Testis (tissue), 3 donors: ENCODE data around the gene DLG2. TPM values are rescaled to one million over a fixed set of nuclear protein-coding genes. Genes with fewer than 3 reads are reported as not detected.

ENCODE experiments used
- DNase-seq: peaks from one replicate; pipeline ENCODE4 v3.0.0-alpha.2; 2019
- H3K27ac ChIP-seq, 2 donors: fragments of 200-600 bp; sonication (generic); one replicate each; pipeline ENCODE4 v1.5.1; 2019
- H3K27me3 ChIP-seq: fragments of 200-600 bp; sonication (generic); one replicate; pipeline ENCODE4 v1.5.1; 2019
- H3K36me3 ChIP-seq: fragments of 200-600 bp; sonication (generic); one replicate; pipeline ENCODE4 v1.5.1; 2017; ENCODE audit warnings: low read depth; ENCODE audit errors: missing control alignments
- H3K4me1 ChIP-seq: fragments of 200-600 bp; sonication (generic); one replicate; pipeline ENCODE4 v1.5.1; 2019
- H3K4me3 ChIP-seq, 2 donors: fragments of 200-600 bp; sonication (generic); one replicate each; pipeline ENCODE4 v1.5.1; 2017 to 2019
- H3K9me3 ChIP-seq: fragments of 200-600 bp; sonication (generic); one replicate; pipeline ENCODE4 v1.5.1; 2017
- POLR2A ChIP-seq: fragments of 450-650 bp; IDR thresholded peaks from one replicate; pipeline ENCODE4 v1.6.1; 2017; ENCODE audit warnings: antibody characterized with exemption, mild to moderate bottlenecking, moderate library complexity
- WGBS, 2 donors: methylation state at CpG; one replicate each; pipeline ENCODE4 v1.1.5; 2018; 5-methylcytosine and 5-hydroxymethylcytosine counted together
- intact Hi-C: fragments of 100-400 bp; cut with DNase I; formaldehyde crosslinking; loops from one replicate; pipeline ENCODE4 v1.15.1; 2023; ENCODE audit warnings: low total_unique reads
- polyA plus RNA-seq: library from polyadenylated mRNA; stranded (reverse); fragments of 350-450 nt; fragmentation: Illumina TruSeq; extraction: RNeasy Lipid Tissue Mini Kit (QIAGEN cat#74804); gene quantifications from one replicate; pipeline ENCODE4 v1.2.3, GENCODE V29; 2014; ENCODE audit warnings: low read depth, low replicate concordance; ENCODE audit not compliant: insufficient read depth
- total RNA-seq, 2 donors: library from RNA; depleted of rRNA; stranded (reverse); fragments of >200 nt; gene quantifications; one replicate each; pipeline ENCODE4 v1.2.3, GENCODE V29; 2016
- TF ChIP-seq, protein P1 (sequence below), 3 experiments: fragments of 450-650 bp in 2 of 3; fragments of 200-600 bp in 1 of 3; sonication (generic) in 1 of 3; IDR thresholded peaks; one replicate each; pipeline ENCODE4 v1.5.1; 2016 to 2019; ENCODE audit warnings: antibody characterized with exemption in 3 of 3, mild to moderate bottlenecking in 2 of 3, moderate library complexity in 1 of 3

DLG2 gene
- total and polyA plus RNA-seq, 3 donors from 2014 or later = 13.8 to 23.0 (median 14.1) TPM

DNA sequence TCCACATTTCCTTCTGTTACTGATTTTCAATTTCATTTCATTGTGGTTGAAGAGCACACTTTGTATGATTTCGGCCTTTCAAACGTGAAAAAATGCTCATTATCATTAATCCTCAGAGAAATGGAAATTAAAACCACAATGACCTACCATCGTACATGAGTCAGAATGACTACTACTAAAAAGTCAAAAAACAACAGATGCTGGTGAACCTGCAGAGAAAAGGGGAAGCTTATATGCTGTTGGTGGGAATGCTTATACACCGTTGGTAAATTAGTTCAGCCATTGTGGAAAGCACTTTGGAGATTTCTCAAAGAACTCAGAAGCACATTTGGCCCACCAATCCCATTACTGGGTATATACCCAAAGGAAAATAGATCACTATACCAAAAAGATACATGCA is 57.6 kb downstream of the DLG2 start:
- no peaks in the 10 kb centered on the region for H3K27me3 ChIP-seq
- WGBS, 2 donors = 88 to 95% methylated on average over 4 of the region's 4 CpGs
- no peak for DNase-seq
- no peaks in the 10 kb centered on the region for H3K36me3 ChIP-seq
- no peak overlapping the region for H3K4me3 ChIP-seq
- no peak overlapping the region for H3K27ac ChIP-seq
- TF ChIP-seq, protein P1, sequence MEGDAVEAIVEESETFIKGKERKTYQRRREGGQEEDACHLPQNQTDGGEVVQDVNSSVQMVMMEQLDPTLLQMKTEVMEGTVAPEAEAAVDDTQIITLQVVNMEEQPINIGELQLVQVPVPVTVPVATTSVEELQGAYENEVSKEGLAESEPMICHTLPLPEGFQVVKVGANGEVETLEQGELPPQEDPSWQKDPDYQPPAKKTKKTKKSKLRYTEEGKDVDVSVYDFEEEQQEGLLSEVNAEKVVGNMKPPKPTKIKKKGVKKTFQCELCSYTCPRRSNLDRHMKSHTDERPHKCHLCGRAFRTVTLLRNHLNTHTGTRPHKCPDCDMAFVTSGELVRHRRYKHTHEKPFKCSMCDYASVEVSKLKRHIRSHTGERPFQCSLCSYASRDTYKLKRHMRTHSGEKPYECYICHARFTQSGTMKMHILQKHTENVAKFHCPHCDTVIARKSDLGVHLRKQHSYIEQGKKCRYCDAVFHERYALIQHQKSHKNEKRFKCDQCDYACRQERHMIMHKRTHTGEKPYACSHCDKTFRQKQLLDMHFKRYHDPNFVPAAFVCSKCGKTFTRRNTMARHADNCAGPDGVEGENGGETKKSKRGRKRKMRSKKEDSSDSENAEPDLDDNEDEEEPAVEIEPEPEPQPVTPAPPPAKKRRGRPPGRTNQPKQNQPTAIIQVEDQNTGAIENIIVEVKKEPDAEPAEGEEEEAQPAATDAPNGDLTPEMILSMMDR (IDR thresholded peaks at IDR 0.05) = no peak
- TF ChIP-seq POLR2A = no peak
- no peaks in the 10 kb centered on the region for H3K4me1 ChIP-seq
- intact Hi-C loops = no loop called here
- no peaks in the 10 kb centered on the region for H3K9me3 ChIP-seq

DNA sequence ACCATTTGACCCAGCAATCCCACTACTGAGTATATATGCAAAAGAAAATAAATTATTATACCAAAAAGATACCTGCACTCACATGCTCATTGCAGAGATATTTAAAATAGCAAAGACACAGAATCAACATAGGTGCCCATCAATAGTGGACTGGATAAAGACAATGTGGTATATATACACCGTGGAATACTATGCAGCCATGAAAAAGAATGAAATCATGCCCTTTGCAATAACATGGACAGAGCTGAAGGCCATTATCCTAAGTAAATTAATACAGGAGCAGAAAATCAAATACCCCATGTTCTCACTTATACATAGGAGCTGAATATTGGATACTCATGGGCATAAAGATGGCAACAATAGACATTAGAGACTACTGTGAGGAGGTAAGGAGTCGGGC is 68.7 kb downstream of the DLG2 start:
- DNase-seq = no peak
- TF ChIP-seq POLR2A = no peak
- TF ChIP-seq, protein P1 (IDR thresholded peaks at IDR 0.05) = no peak
- Histone ChIP-seq H3K27me3 (no peaks in the 10 kb centered on the region), H3K4me3 (no peak overlapping the region), H3K4me1 (no peaks in the 10 kb centered on the region), H3K36me3 (no peaks in the 10 kb centered on the region), H3K27ac (no peak overlapping the region), H3K9me3 (no peaks in the 10 kb centered on the region)
- 93 to 94% methylated on average over 2 of the region's 2 CpGs for WGBS, 2 donors
- intact Hi-C loops = no loop called here

DNA sequence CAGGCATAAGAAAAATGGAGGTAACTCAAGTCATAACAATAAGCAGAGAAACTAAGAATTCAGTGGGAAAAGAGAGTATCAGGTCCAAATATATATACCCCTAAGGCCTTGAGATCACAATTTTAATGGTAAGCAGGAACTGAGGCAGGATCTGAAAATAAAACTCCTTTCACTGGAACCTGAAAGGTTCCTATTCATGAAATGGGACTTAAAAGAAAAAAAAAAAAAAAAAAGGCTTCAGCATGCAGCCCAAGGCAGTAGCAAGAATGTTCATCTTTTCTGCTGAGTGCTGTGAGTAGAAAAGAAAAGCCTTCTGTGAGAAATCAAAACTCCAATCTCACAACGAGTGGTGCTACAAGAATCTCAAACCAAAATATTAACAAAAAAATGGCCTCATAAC is 75.3 kb downstream of the DLG2 start:
- WGBS, 2 donors = 71 to 82% methylated on average over 1 of the region's 1 CpG
- TF ChIP-seq, protein P1 (IDR thresholded peaks at IDR 0.05) = no peak
- no peak for TF ChIP-seq POLR2A

DNA sequence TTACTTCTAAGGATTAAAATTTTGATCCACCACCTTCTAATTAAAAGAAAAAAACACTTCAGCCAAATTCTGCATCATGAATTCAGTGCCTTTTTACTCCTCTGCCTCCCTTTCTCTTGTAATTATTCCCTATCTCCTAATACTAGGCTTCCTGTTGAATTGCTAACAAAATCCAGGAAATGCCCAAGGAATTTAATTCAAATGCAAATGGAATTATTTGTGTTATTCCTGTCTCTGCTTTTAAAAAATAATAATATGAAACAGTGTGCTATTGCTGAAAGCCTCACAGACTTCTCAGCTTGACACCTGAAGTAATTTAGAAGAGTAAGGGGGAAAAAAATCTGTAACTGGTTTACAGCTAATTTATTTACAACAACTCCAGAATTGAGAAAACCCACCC is 85.5 kb downstream of the DLG2 start:
- no peaks in the 10 kb centered on the region for H3K9me3 ChIP-seq
- peaks cover 4% of the 10 kb centered on the region for H3K4me1 ChIP-seq
- DNase-seq = no peak
- no peak overlapping the region for H3K4me3 ChIP-seq
- H3K36me3 ChIP-seq = no peaks in the 10 kb centered on the region
- H3K27ac ChIP-seq = no peak overlapping the region
- no peaks in the 10 kb centered on the region for H3K27me3 ChIP-seq
- intact Hi-C loops = no loop called here
- no peak for TF ChIP-seq POLR2A
- TF ChIP-seq, protein P1 (IDR thresholded peaks at IDR 0.05) = no peak

More for the DNA sequence above, 75.3 kb downstream of the DLG2 start:
- no peak for DNase-seq
- Histone ChIP-seq H3K27me3 (no peaks in the 10 kb centered on the region), H3K4me3 (no peak overlapping the region), H3K4me1 (no peaks in the 10 kb centered on the region), H3K9me3 (no peaks in the 10 kb centered on the region), H3K27ac (no peak overlapping the region), H3K36me3 (no peaks in the 10 kb centered on the region)
- intact Hi-C loops = no loop called here

DNA sequence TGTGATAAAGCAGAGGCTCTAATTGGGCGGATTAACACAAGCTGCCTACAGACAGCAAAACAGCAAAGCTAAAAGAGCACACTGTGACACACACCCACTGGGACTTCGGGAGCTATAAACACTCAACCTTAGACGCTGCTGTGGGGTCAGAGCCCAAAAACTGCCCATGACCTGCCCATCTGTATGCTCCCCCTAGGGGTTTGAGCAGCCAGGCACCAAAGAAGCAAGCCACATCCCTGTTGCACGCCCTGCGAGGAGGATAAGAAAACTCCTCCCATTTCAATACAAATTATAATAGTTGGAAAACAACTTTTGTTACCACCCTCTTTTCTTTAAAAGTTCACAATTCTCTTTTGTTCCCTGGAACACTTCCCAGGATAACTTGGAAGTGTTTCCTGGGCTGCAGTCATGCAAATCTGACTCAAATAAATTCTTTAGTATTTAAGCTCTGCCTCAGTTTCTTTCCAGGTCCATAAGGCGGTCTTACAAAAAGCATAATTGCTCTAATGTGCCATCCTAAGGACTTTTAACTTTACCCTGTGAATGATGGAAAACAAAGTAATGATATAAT is 86.4 kb downstream of the DLG2 start:
- H3K27ac ChIP-seq = no peak overlapping the region
- no peak for TF ChIP-seq POLR2A
- TF ChIP-seq, protein P1 (IDR thresholded peaks at IDR 0.05) = no peak
- H3K4me3 ChIP-seq = no peak overlapping the region
- WGBS, 2 donors = 38 to 40% methylated on average over 4 to 6 of the region's 6 CpGs
- no peaks in the 10 kb centered on the region for H3K9me3 ChIP-seq
- no peaks in the 10 kb centered on the region for H3K36me3 ChIP-seq
- peaks cover 4% of the 10 kb centered on the region for H3K4me1 ChIP-seq
- intact Hi-C loops = no loop called here
- DNase-seq = peak; percentile 15
- no peaks in the 10 kb centered on the region for H3K27me3 ChIP-seq
